Iris pigment epithelial cell (primary cell): ENCODE results near the gene PPP2R5D.
"Not testable (repeated sequence)": the region's sequence is repeated elsewhere in the genome, so short reads cannot be mapped to it uniquely, and the experiment has no call there.

Experiments
- DNase-seq: peaks from one replicate; pipeline ENCODE4 v3.0.0-alpha.2; 2011; ENCODE audit warnings: low read depth

The PPP2R5D gene

DNA sequence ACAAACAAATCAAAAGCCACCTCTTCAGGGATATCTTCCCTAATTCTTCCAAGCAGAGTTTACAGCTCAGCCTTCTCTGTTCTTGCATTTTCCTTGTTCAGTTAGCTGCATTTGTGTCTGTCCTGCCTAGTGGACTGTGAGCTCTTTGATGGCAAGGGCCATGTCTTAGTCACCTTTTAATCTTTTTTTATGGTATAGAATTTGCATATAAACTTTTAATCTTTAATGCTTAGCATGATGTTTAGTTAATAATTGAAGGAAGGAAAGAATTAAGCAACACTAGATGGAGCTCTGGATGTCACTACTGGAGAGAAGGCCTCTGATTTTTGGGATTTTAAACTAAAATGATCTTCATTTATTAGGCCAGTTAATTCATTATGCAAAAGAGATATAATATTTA is 12.1 kb downstream of the PPP2R5D start:
- no peak for DNase-seq

DNA sequence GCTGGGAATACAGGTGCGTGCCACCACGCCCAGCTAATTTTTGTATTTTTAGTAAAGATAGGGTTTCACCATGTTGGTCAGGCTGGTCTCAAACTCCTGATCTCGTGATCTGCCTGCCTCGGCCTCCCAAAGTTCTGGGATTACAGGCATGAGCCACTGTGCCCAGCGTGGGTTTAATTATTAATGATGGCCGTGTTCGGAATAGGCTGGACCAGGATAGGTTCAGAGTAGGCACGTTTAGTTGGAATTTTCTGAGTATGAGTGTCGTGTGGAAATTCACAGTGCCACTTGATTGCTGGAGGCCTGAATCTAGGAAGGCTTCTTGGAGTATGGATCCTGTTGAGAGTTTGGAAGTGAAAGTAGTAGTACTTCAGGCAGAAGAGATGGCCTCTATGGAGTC is 13.8 kb downstream of the PPP2R5D start:
- not testable (repeated sequence) for DNase-seq

DNA sequence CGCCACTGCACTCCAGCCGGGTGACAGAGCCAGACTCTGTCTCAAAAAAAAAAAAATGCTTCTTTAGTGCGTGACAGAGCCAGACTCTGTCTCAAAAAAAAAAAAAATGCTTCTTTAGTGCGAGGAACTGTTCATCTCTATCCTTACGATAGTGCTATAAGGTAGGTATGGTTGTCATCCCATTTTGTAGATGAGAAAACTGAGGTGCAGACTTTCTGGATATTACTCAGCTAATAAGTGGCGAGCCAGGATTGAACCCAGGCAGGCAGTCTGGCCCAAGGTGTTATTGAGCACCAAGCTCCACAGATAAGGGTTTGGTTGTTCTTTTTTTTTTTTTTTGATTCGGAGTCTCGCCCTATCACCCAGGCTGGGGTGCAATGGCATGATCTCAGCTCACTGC is 17.5 kb downstream of the PPP2R5D start:
- no peak for DNase-seq

DNA sequence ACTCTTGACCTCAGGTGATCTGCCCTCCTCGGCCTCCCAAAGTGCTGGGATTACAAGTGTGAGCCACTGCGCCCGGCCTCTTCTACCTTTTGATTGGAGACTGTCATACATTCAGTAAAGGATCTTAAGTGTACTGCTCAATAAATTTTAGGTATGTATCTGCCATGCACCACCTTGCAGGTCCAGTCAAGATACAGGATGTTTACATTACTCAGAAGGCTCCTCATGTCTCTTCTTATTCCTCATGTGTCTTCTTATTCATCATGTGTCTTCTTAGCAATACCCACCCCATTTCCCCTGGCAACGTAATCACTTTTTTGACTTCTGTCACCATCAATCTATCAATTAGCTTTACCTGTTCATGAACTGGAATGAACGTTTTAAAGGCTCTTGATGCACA is 21.5 kb downstream of the PPP2R5D start:
- DNase-seq: no peak

DNA sequence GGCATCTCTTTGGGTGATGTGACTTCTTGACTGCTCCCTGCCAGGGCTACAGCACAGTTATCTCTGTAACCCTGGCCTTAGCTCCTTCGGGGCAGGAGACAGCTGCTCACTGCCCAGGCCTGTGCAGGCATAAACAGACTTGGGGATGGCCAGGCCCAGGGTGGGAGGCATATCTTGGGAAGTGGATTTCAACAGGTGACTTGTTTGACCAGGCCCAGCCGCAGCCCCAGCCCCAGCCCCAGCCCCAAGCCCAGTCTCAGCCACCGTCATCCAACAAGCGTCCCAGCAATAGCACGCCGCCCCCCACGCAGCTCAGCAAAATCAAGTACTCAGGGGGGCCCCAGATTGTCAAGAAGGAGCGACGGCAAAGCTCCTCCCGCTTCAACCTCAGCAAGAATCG is 21.9 kb downstream of the PPP2R5D start:
- no peak for DNase-seq

DNA sequence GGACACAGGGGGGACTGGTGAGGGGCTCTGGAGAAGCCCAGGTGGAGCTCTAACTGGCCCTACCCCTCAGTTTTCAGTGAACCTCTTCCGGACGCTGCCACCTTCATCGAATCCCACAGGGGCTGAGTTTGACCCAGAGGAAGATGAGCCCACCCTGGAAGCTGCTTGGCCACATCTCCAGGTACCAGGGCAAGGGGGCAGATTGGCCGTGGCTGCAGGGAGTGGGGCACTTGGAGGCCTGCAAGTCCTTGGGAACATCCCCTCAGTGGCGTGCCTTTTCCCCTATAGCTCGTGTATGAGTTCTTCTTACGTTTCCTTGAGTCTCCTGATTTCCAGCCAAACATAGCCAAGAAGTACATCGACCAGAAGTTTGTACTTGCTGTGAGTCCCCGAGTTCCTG is 22.8 kb downstream of the PPP2R5D start:
- DNase-seq: no peak

DNA sequence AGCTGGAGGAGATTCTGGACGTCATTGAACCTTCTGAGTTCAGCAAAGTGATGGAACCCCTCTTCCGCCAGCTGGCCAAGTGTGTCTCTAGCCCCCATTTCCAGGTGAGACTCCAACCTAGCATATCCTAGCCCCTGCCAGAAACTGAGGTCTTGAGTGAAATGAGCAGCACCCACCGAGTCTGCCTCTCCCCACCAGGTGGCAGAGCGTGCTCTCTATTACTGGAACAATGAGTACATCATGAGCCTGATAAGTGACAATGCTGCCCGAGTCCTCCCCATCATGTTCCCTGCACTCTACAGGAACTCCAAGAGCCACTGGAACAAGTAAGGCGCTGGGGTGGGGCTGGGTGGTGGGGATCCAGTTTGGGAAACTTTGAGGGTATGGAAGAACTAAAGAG is 24.8 kb downstream of the PPP2R5D start:
- DNase-seq: peak; percentile 37

DNA sequence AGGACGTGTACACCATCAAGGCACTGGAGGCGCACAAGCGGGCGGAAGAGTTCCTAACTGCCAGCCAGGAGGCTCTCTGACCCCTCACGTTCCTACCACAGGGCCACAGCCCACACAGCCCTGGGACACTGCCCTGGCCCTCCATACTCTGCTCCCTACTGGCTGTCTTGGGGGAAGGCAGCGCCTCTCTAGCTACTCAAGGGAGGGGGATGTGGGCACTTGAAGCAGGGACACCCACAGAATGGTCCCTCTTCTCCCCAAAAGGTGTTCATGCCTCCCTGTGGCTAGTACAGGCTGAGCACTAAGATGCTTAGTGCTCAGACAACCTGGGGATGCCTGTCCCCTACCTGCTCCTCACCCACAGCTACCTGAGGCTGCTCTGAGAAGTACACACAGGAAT is 26.8 kb downstream of the PPP2R5D start:
- DNase-seq: no peak

DNA sequence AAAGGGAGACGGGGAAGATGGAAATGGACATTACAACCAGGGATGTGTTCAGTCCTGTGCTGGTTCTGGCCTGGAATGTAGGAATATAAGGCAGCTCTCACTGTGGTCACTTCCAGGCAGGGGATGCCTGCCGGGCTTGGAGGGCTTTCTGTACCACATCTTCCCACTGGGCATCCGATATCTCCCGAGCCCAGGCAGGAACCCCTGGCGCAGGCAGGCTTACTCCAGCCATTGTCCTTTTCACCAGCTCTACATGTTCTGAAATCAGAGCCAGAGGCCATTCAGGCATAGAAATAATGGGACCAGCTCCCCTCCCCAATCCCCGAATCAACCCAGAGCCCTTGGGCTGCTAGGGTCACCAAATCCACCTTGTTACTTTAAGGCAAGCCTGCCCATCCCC is 28.0 kb downstream of the PPP2R5D start:
- DNase-seq: no peak

DNA sequence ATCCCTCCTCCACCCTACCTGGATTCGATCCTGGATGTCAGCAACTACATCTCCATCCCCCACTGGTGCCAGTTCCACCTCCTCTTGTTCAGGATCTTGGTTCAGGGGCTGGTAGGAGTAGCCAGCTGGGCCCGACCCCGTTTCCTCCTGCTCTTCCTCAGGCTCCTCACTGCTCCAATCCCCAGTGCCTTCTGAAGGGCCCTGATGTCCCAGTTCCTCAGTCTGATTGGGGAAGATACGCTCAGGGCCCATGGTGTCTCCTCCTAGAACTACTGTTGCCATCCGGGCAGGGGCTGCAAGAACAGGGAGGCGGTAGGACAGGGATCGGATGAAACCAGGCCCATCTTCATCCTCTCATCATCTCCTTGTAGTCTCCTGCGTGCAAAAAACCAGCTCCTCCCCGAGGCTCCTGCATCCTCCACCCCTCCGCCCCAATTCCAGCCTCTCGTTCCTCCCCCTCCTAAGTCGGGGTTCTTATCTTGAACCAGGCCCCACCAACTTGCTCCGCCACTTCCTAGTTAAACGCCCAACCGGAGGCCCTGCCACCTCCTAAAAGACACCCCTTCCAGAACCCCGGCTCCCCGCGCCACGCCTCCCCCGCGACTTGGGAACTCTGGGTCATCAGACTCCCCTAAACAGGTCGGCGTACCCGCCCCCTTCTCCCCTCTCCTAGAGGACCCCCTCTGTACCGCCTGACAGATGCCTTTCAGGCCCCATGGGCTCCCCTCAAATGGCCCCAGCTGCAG is 28.9 kb downstream of the PPP2R5D start:
- DNase-seq: peak; percentile 26

DNA sequence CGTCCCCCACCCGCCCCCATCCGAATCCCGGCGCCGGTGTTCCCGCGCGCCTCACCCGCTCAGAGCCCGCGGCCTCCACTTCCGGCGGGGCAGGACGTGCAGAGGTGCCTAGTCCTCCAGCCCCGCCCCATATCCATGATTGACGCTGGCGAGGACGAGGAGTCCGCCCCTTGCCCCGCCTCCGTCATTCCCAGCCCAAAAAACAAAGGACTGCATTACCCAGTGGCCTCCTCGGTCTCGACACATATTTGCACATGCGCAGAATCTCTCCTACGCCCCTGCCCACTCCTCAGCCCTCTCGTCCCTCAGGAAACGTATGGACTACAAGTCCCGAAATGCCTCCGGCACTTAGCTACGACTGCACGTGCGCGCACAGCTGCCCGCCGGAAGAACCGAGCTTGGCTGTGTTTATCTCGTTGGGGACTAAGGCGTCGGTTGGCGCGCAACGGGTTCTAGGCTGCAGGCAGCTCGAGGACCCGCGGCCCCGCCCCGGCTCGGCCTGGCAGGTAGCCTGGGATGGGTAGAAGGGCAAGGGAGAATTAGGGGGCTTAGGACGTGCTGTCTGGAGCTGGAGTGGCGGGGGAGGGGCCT is 29.6 kb downstream of the PPP2R5D start, which contains the start of the genes KLHDC3 and MEA1:
Gene KLHDC3 (plus strand): TSS at position 407 of the 591 bp plus-strand sequence. CDS start 2,944 bp downstream, outside the sequence.
Gene MEA1 (minus strand): TSS at position 104 of the 591 bp plus-strand sequence. CDS start 133 bp downstream, outside the sequence.
- peak; percentile 100 for DNase-seq

DNA sequence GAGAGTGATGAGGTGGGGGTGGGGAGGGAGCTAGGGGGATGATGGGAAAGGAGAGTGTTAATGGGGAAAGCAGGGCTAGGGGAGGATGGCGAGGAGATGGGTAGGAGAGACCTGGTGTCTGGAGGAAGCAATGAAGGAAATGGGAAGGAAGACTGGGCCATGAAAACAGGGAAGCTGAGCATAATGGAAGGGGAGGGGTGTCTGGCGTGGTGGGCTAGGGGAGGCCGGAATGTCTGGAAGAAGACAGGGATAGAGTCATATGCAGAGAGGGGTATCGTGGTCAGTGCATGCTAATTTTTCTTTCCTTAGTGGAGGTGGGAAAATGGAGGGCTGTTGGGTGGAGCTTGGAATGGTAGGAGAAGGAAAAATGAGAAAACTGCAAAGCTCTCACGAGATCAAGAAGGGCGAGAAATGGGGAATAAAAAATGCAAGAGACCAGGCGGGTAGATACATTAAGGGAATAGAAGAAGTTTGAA is 30.1 kb downstream of the PPP2R5D start:
- peak; percentile 58 for DNase-seq

DNA sequence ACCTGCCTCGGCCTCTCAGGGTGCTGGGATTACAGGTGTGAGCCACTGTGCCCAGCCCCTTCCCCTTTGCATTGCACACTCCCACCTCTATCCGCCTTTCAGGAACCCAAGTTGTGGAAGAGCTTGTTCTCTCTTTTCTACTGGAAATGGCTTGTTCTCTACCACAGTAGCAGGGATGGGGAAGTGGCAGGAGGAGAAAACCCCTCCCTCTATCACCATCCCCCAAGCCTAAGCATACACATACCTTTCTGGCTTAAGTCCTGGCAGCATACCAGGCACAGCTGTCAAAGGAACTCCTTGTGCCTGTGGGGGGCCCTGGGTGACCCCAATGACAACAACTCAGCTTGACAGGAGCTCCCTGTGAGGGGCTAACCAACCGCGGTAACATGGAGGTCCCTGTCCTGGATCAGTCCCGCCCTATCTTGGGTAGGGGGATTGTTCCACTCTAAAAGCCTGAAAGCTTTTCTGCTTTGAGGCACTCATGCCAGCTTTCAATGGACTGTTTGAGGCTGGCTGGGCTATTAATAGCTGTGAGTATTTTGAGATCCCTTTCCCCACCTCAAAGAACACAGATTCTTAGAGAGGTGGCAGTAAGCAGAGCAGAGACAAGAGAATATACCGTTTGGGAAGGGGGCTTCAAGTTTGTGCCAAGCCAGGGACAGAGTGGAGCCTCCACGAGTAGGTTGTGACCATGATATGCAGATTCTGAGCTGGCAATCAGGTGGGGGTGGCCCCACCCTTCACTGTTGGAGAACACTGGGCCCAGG is 32.0 kb downstream of the PPP2R5D start:
- no peak for DNase-seq

DNA sequence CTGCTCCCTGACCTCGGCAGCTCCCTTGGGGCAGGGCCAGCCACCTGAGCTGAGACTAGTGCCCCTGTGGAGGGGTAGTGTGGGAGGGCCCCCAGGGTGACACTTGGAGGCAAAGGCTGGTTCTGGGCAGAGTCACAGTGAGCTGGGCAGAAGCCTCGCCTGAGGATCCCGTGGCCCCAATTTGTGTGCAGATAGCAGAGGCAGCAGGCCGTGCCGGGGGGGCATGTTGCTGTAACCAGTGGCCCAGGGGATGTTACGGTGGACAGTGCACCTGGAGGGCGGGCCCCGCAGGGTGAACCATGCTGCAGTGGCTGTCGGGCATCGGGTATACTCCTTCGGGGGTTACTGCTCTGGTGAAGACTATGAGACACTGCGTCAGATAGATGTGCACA is 32.6 kb downstream of the PPP2R5D start:
- DNase-seq: no peak

DNA sequence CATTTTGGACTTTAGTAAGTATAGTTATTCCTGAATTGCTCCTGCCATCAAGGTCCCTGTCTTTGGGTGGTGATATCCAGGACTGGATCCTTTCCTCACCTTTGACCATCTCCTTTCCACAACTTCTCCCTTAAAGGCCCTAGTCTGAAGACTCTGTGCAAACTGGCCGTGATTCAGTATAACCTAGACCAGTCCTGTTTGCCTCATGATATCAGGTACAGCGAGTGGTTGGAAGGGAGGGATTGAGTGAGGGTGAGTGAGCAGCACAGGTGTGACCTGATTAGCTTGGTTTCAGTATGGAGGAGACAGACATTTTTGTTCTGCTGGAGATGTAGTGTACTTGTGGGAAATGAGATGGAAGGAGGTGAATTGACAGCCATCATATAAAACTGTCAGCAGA is 34.8 kb downstream of the PPP2R5D start:
- no peak for DNase-seq

DNA sequence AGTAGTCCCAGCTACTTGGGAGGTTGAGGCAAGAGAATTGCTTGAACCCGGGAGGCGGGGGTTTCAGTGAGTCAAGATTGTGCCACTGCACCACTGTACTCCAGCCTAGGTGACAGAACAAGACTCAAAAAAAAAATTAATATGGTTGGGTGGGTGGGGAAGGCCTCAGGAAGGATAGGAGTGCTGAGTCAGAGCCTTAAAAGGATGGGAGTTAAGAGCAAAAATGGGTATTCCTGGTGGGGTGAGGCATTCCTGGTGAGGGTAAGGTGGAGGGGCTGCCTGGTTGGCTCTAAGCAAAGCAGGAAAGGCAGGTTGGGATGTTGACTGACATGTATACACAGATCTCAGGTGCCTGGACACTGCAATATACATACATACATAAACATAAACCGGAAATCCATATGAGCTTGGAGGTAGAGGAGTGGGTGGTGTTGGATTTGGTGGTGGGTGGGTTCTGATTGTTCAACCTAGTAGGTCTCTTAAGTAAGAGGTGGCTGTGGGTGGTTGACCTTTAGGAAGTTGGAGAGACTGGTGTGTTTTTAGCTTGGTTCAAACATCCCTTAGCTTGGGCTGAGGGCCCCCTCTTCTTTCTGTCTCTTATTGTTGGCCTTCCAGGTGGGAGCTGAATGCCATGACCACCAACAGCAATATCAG is 35.8 kb downstream of the PPP2R5D start:
- DNase-seq: no peak

DNA sequence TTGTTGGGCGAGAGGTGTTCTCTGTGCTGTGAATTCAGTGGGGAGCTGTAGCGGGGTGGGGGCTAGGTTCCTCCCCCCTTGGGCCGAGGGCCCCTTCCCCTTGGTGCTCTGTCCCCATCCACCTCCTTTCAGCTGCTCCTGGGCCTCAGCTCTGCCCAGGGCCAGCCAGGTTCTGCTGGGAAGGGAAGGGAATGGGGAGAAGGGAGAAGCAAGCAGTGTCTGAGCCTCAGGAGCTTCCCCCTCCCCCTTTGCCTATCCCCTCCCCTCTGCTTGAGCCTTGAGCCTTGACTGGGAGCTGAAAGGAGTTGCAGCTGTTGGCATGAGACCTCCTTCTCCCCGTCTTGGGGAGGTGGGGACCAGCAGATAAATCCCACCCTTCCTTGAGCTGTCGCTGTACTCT is 36.5 kb downstream of the PPP2R5D start:
- peak; percentile 21 for DNase-seq

DNA sequence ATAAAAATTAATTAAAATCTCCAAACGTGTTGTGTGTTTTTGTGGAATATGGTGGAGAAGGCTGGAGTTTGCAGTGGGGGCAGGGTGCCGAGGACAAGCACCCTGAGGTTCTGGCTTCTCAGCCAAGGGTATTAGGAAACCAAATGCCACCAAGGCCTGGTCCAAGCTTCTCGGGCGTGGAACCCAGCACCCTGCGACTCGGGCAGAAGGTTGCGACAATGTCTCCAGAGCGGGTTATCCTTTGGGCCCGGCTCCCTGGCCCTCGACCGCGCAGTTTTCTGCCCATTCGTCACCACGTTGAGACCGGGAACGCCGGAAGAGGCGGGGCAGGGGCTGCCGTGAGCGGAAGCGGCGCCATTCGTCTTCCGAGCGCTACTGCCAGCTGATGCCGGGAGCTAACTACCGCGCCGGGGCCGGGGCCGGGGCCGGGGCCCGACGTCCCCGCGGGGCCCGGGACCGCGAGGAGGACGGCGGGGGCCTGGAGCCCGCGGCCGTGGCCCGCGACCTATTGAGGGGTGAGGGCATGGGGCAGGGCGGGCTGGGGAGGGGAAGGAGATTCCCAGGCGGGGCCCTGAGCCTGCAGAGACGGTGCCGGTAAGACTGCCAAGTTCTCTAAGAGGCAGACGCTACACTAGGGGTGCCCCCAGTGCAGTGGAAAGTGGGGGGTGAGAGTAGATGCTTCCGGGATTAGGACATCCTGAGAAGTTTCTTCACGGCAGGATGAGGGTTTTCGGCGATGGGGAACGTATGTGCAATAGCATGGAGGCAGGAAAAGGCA is 37.1 kb downstream of the PPP2R5D start, which contains the start of gene RRP36:
Gene RRP36 (plus strand): TSS at position 354 of the 778 bp plus-strand sequence. CDS start 32 bp downstream, at position 386.
- DNase-seq: peak; percentile 75

DNA sequence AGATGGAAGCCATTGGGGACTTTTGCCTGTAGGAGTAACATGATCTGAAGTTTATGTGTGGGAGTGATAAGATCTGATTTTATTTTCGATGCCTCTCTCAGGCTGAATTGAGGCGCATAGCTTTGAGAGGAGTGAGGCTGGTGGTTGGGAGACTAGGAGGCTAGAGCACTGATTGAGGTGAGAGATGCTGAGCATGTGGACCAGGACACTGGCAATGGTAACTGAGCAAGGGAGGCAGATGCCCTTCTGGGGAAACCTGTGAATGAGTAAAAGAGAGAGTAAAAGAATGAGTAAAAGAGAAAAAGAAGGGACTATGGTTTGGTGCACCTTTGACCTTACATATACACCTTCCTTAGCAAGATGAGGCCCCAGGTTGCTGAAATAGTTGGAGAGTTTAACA is 40.1 kb downstream of the PPP2R5D start:
- DNase-seq: no peak

DNA sequence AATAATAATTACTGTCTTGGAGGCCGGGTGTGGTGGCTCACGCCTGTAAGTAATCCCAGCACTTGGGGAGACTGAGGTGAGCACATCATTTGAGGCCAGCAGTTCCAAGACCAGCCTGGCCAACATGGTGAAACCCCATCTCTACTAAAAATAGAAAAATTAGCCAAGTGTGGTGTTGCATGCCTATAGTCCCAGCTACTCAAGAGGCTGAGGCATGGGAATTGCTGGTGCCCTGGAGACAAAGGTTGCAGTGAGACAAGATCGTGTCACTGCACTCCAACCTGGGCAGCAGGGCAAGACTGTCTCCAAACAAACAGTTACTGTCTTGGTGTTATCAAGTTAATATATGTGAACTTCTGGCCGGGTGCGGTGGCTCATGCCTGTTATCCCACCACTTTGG is 42.0 kb downstream of the PPP2R5D start:
- no peak for DNase-seq

DNA sequence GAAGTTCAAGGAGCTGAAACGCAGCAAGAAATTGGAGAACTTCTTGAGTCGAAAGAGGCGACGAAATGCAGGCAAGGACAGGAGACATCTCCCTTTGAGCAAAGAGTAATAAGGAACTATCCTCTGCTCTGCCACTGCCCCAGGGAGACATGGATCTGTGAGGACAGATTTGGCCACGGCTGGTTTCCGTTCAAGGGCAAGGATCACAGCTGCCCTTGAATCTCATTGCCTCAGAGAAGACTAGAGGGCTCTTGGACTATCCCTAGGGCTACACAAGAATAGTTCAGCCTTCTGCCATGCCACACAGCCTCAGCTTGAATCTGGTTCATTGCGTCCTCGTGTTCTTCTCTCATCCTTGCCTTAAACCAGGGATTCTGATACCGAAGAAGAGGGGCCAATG is 44.8 kb downstream of the PPP2R5D start:
- no peak for DNase-seq
